IMR-90 (cell line): ENCODE measurements around the gene KIFAP3. TPM values are rescaled to one million over a fixed set of nuclear protein-coding genes. Genes with fewer than 3 reads are reported as not detected.

Experiments
- ATAC-seq: fragments of 200-7000 bp; cut with Tn5 transposase; 2 replicates; pipeline ENCODE4 v1.9.1; 2020; ENCODE audit warnings: low read depth, mild to moderate bottlenecking, moderate library complexity
- BruUV-seq: library from RNA; stranded (reverse); fragments of 400-500 nt; replicated peaks from 2 replicates; lab custom pipeline; 2021; lab: Mats Ljungman, UMichigan
- CTCF ChIA-PET: fragments of 300-600 bp; formaldehyde crosslinking; extraction: SDS; loops from one replicate; lab custom pipeline; 2021; ENCODE audit warnings: antibody characterized with exemption; lab: Yijun Ruan, JAX
- POLR2A ChIA-PET: fragments of 300-600 bp; sonication (Branson Sonifier 250); formaldehyde crosslinking; loops from one replicate; lab custom pipeline; 2022; ENCODE audit warnings: antibody characterized with exemption; ENCODE audit not compliant: unreplicated experiment; lab: Charles Lee
- DNase-seq: peaks from one replicate; pipeline ENCODE4 v3.0.0; 2013
- H2AFZ ChIP-seq: replicated peaks from 2 replicates; pipeline ENCODE3; 2013; ENCODE audit warnings: low read length, mild to moderate bottlenecking; ENCODE audit not compliant: poor library complexity
- H2AK5ac ChIP-seq: 2 replicates; pipeline ENCODE4 v1.6.1; 2013; ENCODE audit warnings: low read depth, low read length, inconsistent platforms
- H2AK9ac ChIP-seq: replicated peaks from 2 replicates; pipeline ENCODE3; 2013; ENCODE audit warnings: mild to moderate bottlenecking, low read depth, low read length, moderate library complexity; ENCODE audit not compliant: poor library complexity
- H2BK120ac ChIP-seq: 2 replicates; pipeline ENCODE4 v1.6.1; 2013; ENCODE audit warnings: low read depth, low read length, inconsistent platforms
- H2BK15ac ChIP-seq: 3 replicates; pipeline ENCODE4 v1.6.1; 2013; ENCODE audit warnings: low read depth, low read length, inconsistent platforms
- H2BK20ac ChIP-seq: 2 replicates; pipeline ENCODE4 v1.6.1; 2013; ENCODE audit warnings: low read depth, mild to moderate bottlenecking, inconsistent platforms, low read length, moderate library complexity
- H2BK5ac ChIP-seq: 2 replicates; pipeline ENCODE4 v1.6.1; 2013; ENCODE audit warnings: mild to moderate bottlenecking, low read depth, low read length, inconsistent platforms; ENCODE audit not compliant: poor library complexity, severe bottlenecking
- H3K14ac ChIP-seq: replicated peaks from 2 replicates; pipeline ENCODE4 v1.6.1; 2013; ENCODE audit warnings: low read depth, low read length, inconsistent platforms
- H3K18ac ChIP-seq: 2 replicates; pipeline ENCODE4 v1.6.1; 2013; ENCODE audit warnings: low read depth, low read length, control low read depth
- H3K23ac ChIP-seq: 2 replicates; pipeline ENCODE4 v1.6.1; 2013; ENCODE audit warnings: low read depth, low read length, inconsistent platforms
- H3K27ac ChIP-seq: 2 replicates; pipeline ENCODE4 v1.5.1; 2013; ENCODE audit warnings: mild to moderate bottlenecking, control low read depth, low read length; ENCODE audit not compliant: insufficient read depth
- H3K27me3 ChIP-seq: 2 replicates; pipeline ENCODE4 v1.6.1; 2013; ENCODE audit warnings: low read length; ENCODE audit not compliant: control insufficient read depth, insufficient read depth
- H3K36me3 ChIP-seq: 2 replicates; pipeline ENCODE4 v1.6.1; 2013; ENCODE audit warnings: low read length, mixed read lengths; ENCODE audit not compliant: control insufficient read depth, insufficient read depth
- H3K4ac ChIP-seq: 2 replicates; pipeline ENCODE4 v1.6.1; 2013; ENCODE audit warnings: low read depth, low read length, inconsistent platforms
- H3K4me1 ChIP-seq: 2 replicates; pipeline ENCODE4 v1.6.1; 2013; ENCODE audit warnings: low read length, mixed read lengths; ENCODE audit not compliant: control insufficient read depth, insufficient read depth
- H3K4me2 ChIP-seq: 2 replicates; pipeline ENCODE4 v1.6.1; 2013; ENCODE audit warnings: low read depth, mild to moderate bottlenecking, control low read depth, low read length, moderate library complexity
- H3K4me3 ChIP-seq: 2 replicates; pipeline ENCODE4 v1.5.1; 2013; ENCODE audit warnings: low read depth, mild to moderate bottlenecking, control low read depth, low read length, moderate library complexity; ENCODE audit not compliant: insufficient read depth
- H3K56ac ChIP-seq: 2 replicates; pipeline ENCODE4 v1.6.1; 2013; ENCODE audit warnings: low read length, inconsistent platforms; ENCODE audit not compliant: insufficient read depth; ENCODE audit errors: extremely low read depth
- H3K79me1 ChIP-seq, 2 experiments: 2 replicates each; pipeline ENCODE4 v1.6.1; 2013; ENCODE audit warnings: low read length in 2 of 2, inconsistent platforms in 1 of 2, low read depth in 1 of 2
- H3K9ac ChIP-seq: 2 replicates; pipeline ENCODE4 v1.6.1; 2013; ENCODE audit warnings: low read depth, low read length, control low read depth
- H3K9me1 ChIP-seq: 2 replicates; pipeline ENCODE4 v1.6.1; 2013; ENCODE audit warnings: low read length, inconsistent platforms; ENCODE audit not compliant: insufficient read depth
- H3K9me3 ChIP-seq: 2 replicates; pipeline ENCODE4 v1.6.1; 2013; ENCODE audit warnings: low read length; ENCODE audit not compliant: control insufficient read depth, insufficient read depth
- H4K20me1 ChIP-seq: 2 replicates; pipeline ENCODE4 v1.6.1; 2013; ENCODE audit warnings: low read length, inconsistent platforms; ENCODE audit not compliant: insufficient read depth
- H4K5ac ChIP-seq: 2 replicates; pipeline ENCODE4 v1.6.1; 2013; ENCODE audit warnings: mild to moderate bottlenecking, low read depth, low read length, control low read depth
- H4K8ac ChIP-seq, 2 experiments: 2 replicates each; pipeline ENCODE4 v1.6.1; 2013; ENCODE audit warnings: low read depth in 2 of 2, low read length in 2 of 2, control low read depth in 1 of 2, inconsistent platforms in 1 of 2
- H4K91ac ChIP-seq: 2 replicates; pipeline ENCODE4 v1.6.1; 2013; ENCODE audit warnings: low read depth, low read length, inconsistent platforms; ENCODE audit not compliant: insufficient read depth
- CHD1 ChIP-seq: IDR thresholded peaks from 2 replicates; pipeline ENCODE4 v1.6.1; 2012; ENCODE audit warnings: low read depth, low read length, improper control_type of control experiment
- NFE2L2 ChIP-seq: fragments of 150-350 bp; IDR thresholded peaks from 2 replicates; pipeline ENCODE4 v1.6.1; 2016; ENCODE audit warnings: low read depth, mild to moderate bottlenecking, low read length
- WGBS, 2 experiments: methylation state at CpG; one replicate each; pipeline versions ENCODE4 v1.1.5 to v1.1.7; 2013; ENCODE audit warnings: missing lambda C conversion rate in 2 of 2; ENCODE audit not compliant: insufficient read length in 1 of 2; ENCODE audit errors: extremely low coverage in 2 of 2; 5-methylcytosine and 5-hydroxymethylcytosine counted together
- dilution Hi-C: fragments of 300-500 bp; cut with HindIII; formaldehyde crosslinking; loops from one replicate; pipeline ENCODE4 v1.14.3; 2018; ENCODE audit warnings: low sequenced_read_pairs; ENCODE audit not compliant: unreplicated experiment
- in situ Hi-C: fragments of 300-500 bp; cut with MboI; formaldehyde crosslinking; loops from 3 replicates; pipeline ENCODE4 v1.14.3; 2019; ENCODE audit warnings: low sequenced_read_pairs, inconsistent platforms, mixed read lengths
- intact Hi-C: fragments of 100-400 bp; cut with micrococcal nuclease; formaldehyde crosslinking; loops from 2 replicates; pipeline ENCODE4 v1.10.0; 2022
- polyA plus RNA-seq, 3 experiments: library from polyadenylated mRNA; depleted of rRNA; stranded (reverse); fragments of >200 nt; gene quantifications; 2 replicates each; pipeline ENCODE4 v1.2.3, GENCODE V29; 2012; ENCODE audit warnings: low replicate concordance in 1 of 3
- total RNA-seq: library from RNA; depleted of rRNA; stranded (reverse); fragments of >200 nt; gene quantifications from 2 replicates; pipeline ENCODE4 v1.2.3, GENCODE V29; 2012
- TF ChIP-seq, protein P1 (sequence below): fragments of 150-350 bp; IDR thresholded peaks from 2 replicates; pipeline ENCODE4 v1.6.1; 2017; ENCODE audit warnings: mild to moderate bottlenecking, antibody characterized with exemption, low read length, low read depth

The KIFAP3 gene
- total and polyA plus RNA-seq, 2 of the 4 experiments (the other 2 are of a cell fraction), result 10.5 to 10.9 TPM

DNA sequence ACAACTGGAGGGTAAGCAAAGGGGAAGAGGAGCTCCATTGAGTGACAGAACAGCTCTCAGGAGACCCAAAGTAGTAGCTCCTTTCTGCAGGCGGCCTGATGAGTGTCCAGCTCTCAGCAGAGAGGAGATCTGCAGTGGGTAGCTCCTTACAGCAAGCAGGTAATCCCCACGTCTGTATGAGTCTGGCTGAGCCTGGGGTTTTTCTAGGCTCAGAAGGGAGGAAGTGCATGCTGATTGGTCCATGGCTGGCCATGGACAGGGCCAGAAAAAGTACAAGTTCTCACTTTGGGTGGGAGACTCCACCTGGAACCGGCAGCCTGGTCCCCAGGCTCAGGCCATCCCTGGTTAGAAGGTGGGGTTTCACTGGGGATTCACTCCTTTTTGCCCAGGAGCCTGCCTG, 129.9 kb downstream of the KIFAP3 start:
- H3K14ac ChIP-seq, result no peak overlapping the region
- BruUV-seq, result no TSS peak
- H2BK15ac ChIP-seq, result no peak overlapping the region
- no peaks in the 10 kb centered on the region for H3K9me3 ChIP-seq
- peaks cover 4% of the 10 kb centered on the region for H3K4me1 ChIP-seq
- in situ Hi-C loops (loop anchor here (25.0 kb wide), 2 partner anchors 718 to 818 kb away; partner anchors contain the start of gene PRRX1), intact Hi-C loops (no loop called here), dilution Hi-C loops (no loop called here)
- H4K91ac ChIP-seq, result no peak overlapping the region
- ATAC-seq (no peak), DNase-seq (no peak)
- 0 out of 2 replicates have a peak, but pooled peaks cover 3% of the 10 kb centered on the region for H3K9me1 ChIP-seq
- H3K27ac ChIP-seq, result no peak overlapping the region
- H3K4me2 ChIP-seq, result no peak overlapping the region
- H3K27me3 ChIP-seq, result no peaks in the 10 kb centered on the region
- TF ChIP-seq NFE2L2, result no peak
- TF ChIP-seq, protein P1, sequence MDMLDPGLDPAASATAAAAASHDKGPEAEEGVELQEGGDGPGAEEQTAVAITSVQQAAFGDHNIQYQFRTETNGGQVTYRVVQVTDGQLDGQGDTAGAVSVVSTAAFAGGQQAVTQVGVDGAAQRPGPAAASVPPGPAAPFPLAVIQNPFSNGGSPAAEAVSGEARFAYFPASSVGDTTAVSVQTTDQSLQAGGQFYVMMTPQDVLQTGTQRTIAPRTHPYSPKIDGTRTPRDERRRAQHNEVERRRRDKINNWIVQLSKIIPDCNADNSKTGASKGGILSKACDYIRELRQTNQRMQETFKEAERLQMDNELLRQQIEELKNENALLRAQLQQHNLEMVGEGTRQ, result no peak
- TF ChIP-seq CHD1, result no peak
- no peak overlapping the region for H3K56ac ChIP-seq
- H3K9ac ChIP-seq, result no peak overlapping the region
- no peaks in the 10 kb centered on the region for H4K20me1 ChIP-seq
- H3K18ac ChIP-seq, result no peak overlapping the region
- WGBS, 2 experiments, result 95% methylated on average over 3 of the region's 3 CpGs; no CpG with 5 or more reads in 1 of the 2 experiments
- no peaks in the 10 kb centered on the region; the same call in 1 of the 2 replicates for H3K36me3 ChIP-seq
- H3K79me1 ChIP-seq, result no peaks in the 10 kb centered on the region
- ChIA-PET CTCF (no interaction called here), POLR2A (no interaction called here)
- no peak overlapping the region for H2AK9ac ChIP-seq
- no peak overlapping the region for H3K4me3 ChIP-seq
- H2AK5ac ChIP-seq, result no peak overlapping the region
- no peak overlapping the region for H2BK5ac ChIP-seq
- no peak overlapping the region for H4K5ac ChIP-seq
- no peak overlapping the region for H3K23ac ChIP-seq
- H2AFZ ChIP-seq, result no peak overlapping the region
- H2BK20ac ChIP-seq, result no peak overlapping the region
- H3K4ac ChIP-seq, result no peak overlapping the region
- no peak overlapping the region for H4K8ac ChIP-seq
- H2BK120ac ChIP-seq, result no peak overlapping the region
